ENCODE measurements around the gene DCLK3.

Gene DCLK3, protein sequence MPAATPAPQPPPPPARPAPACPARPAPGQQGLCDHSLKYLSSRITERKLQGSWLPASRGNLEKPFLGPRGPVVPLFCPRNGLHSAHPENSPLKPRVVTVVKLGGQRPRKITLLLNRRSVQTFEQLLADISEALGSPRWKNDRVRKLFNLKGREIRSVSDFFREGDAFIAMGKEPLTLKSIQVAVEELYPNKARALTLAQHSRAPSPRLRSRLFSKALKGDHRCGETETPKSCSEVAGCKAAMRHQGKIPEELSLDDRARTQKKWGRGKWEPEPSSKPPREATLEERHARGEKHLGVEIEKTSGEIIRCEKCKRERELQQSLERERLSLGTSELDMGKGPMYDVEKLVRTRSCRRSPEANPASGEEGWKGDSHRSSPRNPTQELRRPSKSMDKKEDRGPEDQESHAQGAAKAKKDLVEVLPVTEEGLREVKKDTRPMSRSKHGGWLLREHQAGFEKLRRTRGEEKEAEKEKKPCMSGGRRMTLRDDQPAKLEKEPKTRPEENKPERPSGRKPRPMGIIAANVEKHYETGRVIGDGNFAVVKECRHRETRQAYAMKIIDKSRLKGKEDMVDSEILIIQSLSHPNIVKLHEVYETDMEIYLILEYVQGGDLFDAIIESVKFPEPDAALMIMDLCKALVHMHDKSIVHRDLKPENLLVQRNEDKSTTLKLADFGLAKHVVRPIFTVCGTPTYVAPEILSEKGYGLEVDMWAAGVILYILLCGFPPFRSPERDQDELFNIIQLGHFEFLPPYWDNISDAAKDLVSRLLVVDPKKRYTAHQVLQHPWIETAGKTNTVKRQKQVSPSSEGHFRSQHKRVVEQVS

DNA sequence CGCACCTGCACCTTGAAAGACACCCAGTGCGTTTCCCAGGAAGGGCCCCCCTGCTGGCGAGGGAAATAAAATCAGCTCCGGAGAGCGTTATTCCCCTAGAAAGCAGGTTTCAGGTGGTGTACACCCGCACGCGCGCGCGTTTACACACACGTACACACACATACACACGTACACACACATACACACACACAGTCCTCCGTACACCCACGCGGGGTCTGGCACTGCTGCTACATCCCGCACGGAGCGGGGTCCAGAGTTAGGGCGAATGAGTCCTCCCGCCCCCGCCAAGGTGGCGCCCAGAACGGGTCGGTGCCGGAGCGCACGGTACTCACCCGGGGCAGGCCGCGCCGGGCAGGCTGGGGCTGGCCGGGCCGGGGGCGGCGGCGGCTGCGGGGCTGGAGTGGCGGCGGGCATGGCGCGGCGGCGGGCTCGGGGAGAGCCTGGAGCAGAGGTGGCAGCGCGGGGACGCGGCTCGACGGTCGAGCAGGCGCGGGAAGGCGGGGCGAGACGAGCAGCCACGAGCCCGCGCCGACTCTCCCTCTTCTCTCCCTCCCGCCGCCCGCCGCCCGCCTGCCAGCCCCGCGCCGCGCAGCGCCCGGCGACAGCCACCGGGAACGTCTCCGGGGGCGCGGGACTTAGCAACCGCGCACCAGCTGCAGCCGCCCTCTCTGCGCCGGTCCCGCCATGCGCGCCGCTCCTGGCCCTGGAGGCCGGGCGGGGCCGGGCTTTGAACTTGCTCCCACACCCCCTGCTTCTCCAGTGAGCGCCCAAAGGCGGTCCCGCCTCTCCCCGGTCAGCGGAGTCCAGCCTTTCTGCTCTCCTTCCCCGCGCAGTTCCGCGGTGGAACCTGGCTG, at the start of gene DCLK3:
Gene DCLK3, minus strand, starts transcription at position 704 of the 854 bp plus-strand sequence. Its CDS starts 290 bp downstream, at position 414.
- peak in 1 of 2 experiments; percentile 4 for DNase-seq

DNA sequence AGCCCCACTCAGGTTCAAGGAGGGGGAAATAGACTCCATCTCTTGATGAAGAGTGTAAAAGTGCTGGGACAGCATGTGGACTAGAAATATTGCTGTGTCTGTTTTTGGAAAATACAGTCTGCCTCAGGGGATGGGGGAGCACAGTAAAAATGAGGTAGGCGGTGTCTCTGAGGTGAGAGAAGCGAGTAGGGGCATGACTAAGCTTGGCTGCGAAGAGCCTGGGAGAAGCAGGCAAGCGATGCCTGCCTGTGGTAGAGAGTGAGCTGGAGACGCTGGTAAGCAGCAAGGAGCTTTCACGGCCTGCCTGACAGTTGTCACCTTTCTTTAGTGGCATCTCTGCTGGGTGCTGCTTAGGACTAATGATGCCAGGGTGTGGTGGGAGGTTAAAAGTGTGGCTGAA, 49.0 kb upstream of the DCLK3 start:
- DNase-seq, result no peak

DNA sequence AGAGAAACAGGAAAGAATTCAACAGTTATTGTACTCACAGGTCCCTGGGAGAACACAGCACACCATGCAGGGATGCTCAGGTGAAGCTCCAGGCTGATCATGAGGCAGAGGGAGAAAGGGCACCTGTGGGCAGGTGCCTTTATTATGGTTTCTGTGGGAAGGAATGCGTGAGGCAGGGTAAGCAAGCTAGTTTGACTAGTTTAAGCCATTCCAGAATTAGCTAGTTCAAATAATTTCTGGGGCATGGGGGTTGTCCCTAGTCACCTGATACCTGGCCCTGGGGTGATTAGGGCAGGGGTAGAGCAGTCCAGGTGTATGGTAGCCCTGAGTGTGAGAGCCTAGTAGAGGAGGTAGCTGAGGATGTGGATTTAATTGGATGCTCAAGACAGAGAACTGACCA, 47.9 kb upstream of the DCLK3 start:
- DNase-seq, result no peak

DNA sequence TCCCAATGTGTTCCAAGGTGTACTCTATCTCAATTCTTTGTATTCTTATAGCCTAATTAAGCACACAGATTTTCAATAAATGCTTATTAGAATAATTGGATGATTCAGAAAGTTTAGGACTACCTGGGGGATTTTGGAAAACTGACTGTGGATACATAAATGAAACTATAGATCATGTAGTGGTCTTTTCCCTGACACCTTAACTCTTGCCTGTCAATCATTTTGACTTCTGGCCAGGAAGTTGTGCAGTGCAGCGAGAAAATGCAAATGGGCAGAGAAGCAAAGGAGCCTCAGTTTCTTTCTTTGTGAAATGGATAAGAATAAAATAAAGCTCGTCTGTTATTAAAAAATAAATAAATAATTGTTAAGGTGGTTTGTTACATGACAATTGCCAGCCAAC, 47.4 kb upstream of the DCLK3 start:
- no peak for DNase-seq

DNA sequence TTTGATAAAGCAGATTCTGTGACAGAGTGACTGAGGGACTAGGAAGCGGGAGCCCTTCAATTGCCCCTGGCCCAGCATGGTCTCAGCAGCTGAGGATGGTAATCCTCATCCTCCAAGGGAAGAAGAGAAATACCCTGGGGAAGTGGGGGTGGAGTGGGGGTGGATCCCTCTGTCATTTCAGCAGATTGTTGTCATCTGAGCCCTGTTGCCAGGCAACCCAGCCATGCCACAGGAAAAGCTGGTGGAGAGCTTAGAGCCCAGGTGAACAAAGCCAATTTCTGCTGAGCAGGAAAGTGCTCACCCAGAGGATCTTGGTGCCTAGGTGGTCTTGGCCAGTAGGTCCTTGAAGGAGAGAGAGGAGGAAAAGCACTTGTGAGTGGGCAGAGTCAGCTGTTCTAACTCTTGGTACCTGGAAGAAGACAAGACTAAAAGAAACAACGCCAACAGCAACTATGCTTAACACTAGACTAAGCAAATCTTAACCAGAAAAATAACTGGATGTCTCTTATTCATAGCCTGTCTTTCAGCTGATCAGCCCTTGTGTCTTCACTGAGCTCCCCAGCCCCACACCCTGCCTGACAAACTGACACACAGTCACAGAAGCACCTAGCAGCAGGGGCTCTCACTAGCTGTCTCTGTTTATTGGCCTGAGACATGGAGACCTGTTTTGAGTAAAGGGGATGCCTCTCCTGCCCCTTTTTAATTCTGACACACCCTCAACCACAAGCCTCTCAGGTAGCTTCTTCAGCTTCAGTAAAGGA, 40.1 kb upstream of the DCLK3 start:
- no peak for DNase-seq

DNA sequence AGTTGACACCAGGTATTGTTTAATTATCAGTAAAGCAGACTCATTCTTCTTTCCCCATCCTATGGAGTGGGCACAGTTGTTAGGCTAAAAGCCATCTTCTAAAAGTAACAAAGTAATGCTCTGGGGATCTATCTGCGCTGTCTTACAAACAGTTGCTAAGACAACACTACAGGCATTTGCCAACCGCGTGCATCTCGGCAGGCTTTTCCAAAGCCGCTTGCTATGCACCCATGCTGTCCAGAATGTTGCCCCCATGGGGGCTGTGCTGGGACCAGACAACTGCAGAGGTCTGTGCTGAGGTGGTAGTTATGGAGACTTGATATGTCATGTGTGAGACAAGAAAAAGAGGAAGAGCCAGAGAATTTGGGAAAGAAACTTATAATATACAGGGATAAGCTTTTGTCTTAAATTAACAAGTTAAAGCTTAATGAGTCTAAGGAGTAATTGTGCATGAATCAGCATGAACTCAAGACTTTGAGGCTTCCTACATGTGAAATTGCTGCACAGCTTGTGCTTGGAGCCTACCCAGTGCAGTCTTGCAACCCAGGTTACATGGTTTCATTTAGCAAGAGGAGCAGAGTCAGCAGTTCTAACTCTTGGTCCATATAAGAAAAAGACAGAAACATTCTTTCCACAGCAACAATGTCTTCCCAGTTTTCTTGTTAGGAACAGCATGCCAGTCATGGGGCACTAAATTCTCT, 38.9 kb upstream of the DCLK3 start:
- DNase-seq, result no peak

DNA sequence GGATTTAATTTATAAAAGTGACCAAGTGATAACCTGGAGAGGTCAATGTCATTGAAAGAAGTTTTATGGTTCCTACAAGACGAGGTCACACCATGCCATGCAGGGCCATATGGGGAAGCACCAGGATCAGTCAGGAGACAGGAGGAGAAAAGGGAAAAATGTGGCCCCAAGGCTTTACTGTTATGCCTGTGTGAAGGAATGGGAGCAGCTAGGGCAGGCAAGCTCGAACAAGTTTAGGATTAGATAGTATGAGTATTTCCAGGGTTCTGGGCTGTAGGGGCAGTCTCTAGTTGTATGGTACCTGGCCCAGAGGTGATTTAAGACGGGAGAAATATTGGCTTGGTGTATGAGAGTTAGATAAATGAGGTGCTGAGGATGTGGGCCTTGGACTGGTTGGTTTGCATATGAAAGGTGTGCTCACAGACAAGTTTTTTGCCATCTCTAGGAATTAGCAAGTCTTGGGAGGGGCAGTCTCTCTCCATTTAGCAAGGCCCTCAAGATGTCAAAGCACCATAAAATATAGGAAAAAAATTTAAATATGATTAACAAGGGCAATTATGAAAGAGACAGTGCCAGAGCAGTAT, 36.3 kb upstream of the DCLK3 start:
- DNase-seq, result no peak

DNA sequence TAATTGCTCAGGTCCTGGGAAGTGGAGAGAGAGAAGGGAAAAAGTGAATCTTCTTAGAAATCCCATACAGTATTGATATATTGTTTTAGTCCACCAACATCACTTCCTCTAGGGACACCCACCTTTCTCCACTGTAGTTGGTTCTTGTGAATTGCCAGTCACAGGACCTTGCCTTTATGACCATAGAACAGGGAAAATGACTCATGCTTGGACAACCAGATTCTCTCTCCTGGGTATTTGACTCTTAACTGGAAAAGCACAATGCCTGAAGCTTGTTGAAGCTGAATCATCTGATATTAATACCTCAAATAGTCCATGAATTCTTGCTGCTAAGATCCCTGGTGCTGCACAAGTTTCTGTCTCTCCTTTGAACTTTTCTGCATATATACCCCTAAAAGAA, 32.5 kb upstream of the DCLK3 start:
- no peak for DNase-seq

DNA sequence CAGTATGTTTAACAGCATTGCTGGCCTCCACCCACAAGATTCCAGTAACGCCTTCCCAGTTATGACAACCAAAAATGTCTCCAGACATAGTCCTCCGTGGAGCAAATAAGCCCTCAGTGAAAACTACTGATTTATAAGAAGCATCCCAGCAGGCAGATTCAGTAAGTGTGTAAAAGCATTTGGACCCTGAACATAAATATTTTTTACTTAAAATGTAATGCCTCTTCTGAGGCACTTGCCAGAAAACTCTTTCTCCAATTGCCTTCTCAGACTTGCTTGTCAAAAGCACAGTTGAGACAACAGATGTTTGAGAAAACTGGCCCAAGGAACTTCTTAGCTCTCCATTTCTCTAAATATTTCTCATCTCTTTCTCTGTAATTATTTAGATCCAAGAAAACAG, 31.8 kb upstream of the DCLK3 start:
- no peak for DNase-seq

DNA sequence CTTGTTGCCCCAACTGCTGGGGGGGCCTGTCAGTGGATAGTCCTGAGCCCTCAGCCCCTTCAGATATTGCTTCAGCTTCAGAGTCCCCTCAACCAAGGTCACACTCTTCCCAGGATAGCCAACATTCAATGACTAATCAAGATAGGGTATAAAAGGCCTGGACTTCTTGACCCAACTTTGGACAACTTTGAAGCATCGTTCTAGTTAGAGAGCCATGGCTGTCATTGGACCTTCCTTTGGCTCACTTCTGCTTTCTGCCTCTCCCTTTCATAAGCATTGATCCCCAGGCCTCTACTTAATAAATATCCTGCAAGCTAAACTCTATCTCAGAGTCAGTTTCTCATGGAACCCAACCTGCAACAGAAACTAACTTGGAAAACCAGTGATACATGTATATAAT, 31.3 kb upstream of the DCLK3 start:
- no peak for DNase-seq

DNA sequence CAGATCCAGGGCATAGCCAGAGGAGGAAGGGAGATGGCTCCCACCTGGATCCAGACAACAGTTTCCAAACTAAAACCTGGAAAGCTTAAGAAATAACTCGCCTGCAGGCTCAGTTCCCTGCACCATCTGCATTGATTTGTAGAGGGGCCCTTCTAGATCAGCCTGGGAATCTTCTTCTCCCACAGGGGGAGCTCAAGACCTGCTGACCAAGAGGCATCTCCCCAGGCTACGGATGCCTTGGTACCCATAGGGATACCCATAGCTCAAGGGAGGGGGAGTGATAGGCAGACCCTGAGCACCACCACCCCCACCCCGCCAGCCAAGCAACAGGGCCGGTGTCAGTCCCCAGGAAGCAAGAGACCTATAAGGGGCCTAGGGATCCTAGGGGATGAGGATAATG, 28.0 kb upstream of the DCLK3 start:
- peak; percentile 0 to 1 for DNase-seq

DNA sequence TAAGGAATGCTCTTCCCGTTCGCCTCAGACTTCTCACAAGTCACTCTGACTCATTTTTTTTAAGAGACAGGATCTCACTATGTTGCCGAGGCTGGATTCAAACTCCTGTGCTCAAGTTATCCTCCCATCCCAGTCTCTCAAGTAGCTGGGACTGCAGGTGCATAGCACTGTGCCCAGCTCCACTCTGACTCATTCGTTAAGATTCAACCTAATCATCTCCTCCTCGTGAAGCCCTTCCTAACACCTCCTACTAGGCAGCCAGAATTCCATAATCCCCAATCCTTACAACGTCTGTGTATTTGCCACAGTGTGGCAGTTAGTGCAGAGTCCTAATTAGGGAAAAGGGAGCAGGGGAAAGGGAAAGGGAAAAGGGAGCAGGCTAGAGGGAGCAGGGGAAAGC, 26.4 kb upstream of the DCLK3 start:
- no peak for DNase-seq

DNA sequence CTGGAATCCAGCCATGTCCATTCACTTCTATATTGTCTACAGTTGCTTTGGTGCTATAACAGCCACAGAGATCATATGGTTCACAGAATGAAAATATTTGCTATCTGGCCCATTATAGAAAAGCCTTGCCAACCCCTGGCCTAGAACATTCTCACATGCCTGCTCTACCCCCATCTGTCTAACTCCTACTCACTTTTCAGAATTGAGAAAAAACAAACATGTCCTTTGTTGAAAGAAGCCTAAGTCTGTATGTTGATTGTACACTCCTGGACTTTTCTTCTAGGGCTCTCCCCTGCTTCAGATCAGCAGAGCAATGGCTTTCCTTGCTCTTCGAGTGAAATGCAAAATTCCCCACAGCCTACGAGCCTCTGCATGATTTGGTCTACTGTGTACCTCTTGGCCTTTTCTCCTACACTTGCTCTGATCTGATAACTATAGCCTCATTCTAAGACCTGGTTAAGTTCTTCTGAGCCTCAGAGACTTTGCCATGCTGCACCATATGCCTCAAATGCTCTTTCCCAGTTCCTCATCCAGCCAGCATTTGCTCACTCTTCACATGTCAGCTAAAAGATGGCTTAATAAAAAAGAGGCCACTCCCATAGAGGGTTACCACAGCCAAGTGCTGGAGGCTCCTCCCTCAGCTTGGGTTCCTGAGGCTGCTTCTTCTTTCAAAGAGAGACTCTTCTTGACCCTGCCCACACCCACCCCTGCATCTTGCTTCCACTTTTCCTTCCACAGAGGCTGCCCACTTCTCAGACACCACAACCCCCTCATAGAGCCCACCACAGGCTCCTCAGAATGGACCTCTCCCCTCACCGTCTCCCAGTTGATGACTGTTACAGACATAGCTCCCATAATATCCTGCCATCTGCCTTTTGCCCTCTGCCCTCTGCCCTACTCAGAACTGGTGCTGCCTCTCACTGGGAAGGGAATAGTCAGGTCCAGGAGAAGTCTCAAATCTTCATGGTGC, 22.9 kb upstream of the DCLK3 start:
- no peak for DNase-seq

DNA sequence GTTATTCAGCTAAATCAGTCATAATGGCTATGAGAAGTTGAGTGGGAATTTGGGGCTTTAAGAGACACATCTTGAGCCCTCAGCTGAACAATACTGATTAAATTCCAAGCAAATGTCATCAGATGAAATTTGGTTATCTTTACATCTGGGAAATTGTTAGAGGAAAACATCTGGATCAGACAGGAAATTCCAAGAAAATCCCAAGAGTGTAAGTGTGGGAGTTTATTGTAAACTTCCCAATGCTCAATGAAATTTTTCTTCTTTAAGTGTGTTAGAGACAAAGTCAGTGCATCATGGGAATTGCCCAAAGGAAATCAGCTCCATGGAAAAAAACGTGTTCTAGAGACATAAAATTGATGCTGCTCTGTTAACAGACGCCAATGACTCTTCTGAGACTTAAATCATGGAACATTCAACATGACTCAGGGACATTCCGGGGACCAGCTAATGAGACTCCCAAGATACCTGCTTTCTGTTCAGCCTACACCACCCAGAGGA, 19.8 kb upstream of the DCLK3 start:
- no peak for DNase-seq

DNA sequence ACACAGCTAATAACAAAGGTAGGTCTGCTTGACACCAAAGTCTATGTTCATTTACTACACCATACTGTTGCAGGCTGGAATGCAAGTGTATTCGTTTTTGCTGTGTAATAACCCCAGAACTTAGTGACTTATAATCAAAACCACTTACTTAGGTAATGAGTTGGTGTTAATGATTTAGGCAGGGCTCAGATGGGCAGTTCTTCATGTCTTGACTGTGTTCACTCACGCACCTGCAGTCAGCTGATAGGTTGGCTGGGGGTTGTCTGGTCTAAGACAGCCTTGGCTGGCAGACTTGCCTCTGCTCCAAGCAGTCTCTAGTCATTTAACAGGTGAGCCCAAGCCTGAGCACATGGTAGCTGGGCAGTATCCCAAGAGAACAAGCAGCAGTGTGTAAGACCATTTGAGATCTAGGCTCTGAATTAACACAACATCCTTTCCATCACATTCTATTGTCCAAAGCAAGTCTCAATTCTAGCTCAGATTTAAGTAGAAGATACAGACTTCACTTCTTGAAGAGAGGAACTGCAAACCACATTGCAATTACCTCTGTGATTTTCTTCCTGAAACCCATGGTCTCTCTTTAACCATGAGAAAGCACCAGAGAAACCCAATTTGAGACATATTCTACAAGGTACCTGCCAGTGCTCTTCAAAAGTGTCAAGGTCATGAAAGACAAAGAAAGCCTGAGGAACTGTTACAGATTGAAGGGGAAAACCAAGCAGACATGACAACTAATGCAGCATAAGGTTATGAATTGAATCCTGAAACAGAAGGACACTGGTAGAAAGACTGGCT, 13.3 kb upstream of the DCLK3 start:
- DNase-seq, result no peak

DNA sequence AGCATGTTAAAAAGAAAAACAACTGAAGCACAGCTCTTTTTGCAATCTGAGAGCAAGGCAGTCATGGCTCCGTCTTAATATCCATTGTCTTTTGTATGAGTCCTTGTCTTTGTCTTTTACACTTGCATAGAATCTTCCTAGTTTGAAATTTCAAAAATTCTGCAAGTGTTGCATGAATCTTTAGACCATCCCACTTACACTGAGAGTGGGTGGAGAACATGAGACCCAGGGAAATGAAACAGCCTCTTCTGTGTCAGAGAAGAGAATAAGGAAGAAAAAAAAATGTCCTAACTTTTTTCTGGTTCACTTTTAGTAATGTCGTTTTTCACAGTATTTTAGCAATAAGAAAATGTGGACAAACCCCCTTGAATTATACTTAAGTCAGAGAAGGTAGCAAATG, 12.1 kb upstream of the DCLK3 start:
- DNase-seq, result no peak

DNA sequence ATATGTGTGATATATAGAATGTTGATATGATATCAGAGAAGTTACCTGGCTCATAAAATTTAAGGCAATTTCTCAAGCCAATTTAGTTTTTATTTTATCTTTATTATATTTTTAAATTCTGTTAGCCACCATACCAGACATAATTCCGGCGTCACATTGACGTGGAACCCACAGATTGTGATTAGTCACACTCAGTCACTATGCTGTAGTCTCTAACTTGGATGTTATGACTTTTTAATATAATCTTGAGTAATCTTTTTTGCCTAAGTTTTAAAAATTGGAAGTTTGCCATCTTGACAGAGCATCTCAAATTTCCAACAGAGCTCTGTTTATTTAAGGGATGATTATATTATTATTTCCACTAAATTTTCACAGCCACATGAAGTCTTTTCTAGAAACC, 9.7 kb upstream of the DCLK3 start:
- no peak for DNase-seq

DNA sequence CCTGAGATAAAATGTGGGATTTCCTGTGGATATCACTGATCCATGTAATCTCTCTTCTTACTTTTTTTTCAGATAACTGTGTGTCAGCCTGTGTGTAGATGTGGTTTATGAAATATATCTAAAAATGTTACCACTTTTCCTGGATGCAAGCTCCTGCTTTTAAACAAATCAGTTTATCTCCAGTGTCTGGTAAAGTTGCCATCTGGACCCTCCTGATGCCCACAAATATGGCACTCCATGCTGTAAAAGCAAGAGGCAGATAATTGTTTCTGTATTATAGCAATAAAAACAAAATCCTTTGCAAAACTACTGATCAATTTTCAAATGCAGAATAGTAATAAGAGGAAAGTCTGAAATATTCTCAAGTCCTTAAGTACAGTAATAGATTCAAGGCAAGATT, 7.6 kb upstream of the DCLK3 start:
- no peak for DNase-seq

DNA sequence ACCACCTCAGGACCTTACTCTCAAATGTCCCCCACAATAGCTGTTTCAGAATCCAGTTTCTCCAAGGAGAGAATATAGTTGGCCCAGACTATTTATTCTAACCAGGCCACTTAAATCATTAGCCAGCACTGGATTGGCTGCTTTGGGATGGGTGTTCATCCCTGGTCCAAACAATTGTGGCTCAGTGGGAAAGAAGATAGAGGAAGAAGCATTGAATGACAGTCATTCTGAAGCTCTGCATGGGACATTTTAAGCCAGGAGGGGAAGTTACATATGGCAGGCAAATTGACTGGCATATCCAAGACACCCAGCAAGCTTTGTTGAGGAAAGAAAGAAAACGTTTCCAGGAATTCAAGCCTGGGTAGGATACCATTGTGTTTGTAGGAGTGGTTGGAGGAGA, 5.6 kb upstream of the DCLK3 start:
- no peak for DNase-seq
